Testis (tissue), 2 donors: Measurements from ENCODE around the gene NOC2L.

Experiments
- POLR2A ChIP-seq: fragments of 450-650 bp; IDR thresholded peaks from one replicate; pipeline ENCODE4 v1.6.1; 2017; ENCODE audit warnings: antibody characterized with exemption, mild to moderate bottlenecking, moderate library complexity
- TF ChIP-seq, protein P1 (sequence below), 3 experiments: fragments of 450-650 bp in 2 of 3; fragments of 200-600 bp in 1 of 3; sonication (generic) in 1 of 3; IDR thresholded peaks; one replicate each; pipeline ENCODE4 v1.5.1; 2016 to 2019; ENCODE audit warnings: antibody characterized with exemption in 3 of 3, mild to moderate bottlenecking in 2 of 3, moderate library complexity in 1 of 3

- TF ChIP-seq, protein P1, sequence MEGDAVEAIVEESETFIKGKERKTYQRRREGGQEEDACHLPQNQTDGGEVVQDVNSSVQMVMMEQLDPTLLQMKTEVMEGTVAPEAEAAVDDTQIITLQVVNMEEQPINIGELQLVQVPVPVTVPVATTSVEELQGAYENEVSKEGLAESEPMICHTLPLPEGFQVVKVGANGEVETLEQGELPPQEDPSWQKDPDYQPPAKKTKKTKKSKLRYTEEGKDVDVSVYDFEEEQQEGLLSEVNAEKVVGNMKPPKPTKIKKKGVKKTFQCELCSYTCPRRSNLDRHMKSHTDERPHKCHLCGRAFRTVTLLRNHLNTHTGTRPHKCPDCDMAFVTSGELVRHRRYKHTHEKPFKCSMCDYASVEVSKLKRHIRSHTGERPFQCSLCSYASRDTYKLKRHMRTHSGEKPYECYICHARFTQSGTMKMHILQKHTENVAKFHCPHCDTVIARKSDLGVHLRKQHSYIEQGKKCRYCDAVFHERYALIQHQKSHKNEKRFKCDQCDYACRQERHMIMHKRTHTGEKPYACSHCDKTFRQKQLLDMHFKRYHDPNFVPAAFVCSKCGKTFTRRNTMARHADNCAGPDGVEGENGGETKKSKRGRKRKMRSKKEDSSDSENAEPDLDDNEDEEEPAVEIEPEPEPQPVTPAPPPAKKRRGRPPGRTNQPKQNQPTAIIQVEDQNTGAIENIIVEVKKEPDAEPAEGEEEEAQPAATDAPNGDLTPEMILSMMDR (IDR thresholded peaks at IDR 0.05) = no peak
- no peak for TF ChIP-seq POLR2A
Observed at GRCh38 chr1:998995-999724, 40.1 kb upstream of the NOC2L start.
